ENCODE results near the gene VAV1.

- no peak for TF ChIP-seq CTCF (conservative IDR thresholded peaks at IDR 0.05)
- no peak for TF ChIP-seq EZH2 (IDR thresholded peaks at IDR 0.05; ENCODE audit: low read depth)
Observed at GRCh38 chr19:6886277-6886897, 113.9 kb downstream of the VAV1 start.
